OCI-LY1 (cell line): Measurements from ENCODE around the gene HNRNPLL.
"Not testable (repeated sequence)": the region's sequence is repeated elsewhere in the genome, so short reads cannot be mapped to it uniquely, and the experiment has no call there.

Experiments used
- H2AFZ ChIP-seq: fragments of 200-600 bp; sonication (generic), shearing (Covaris generic); 2 replicates; pipeline ENCODE4 v1.6.0; 2014; ENCODE audit warnings: antibody characterized with exemption, mild to moderate bottlenecking, low read length
- H3F3A ChIP-seq: fragments of 200-600 bp; sonication (generic), shearing (Covaris generic); 2 replicates; pipeline ENCODE4 v1.6.0; 2014; ENCODE audit warnings: mild to moderate bottlenecking, antibody characterized with exemption, low read length, moderate library complexity; ENCODE audit not compliant: insufficient read depth
- H3K27ac ChIP-seq: fragments of 200-600 bp; sonication (generic); 2 replicates; pipeline ENCODE4 v1.5.1; 2014; ENCODE audit warnings: low read length, mixed run types, mild to moderate bottlenecking, low read depth; ENCODE audit not compliant: poor library complexity, severe bottlenecking
- H3K27me3 ChIP-seq: fragments of 200-600 bp; sonication (generic); 2 replicates; pipeline ENCODE4 v1.6.0; 2014; ENCODE audit warnings: antibody characterized with exemption, mild to moderate bottlenecking, low read length, moderate library complexity; ENCODE audit not compliant: insufficient read depth
- H3K36me3 ChIP-seq: fragments of 200-600 bp; sonication (generic); 2 replicates; pipeline ENCODE4 v1.6.1; 2014; ENCODE audit warnings: mild to moderate bottlenecking, antibody characterized with exemption, low read length, moderate library complexity, mixed read lengths; ENCODE audit not compliant: insufficient read depth
- H3K4me1 ChIP-seq: fragments of 200-600 bp; sonication (generic); 2 replicates; pipeline ENCODE4 v1.5.1; 2014; ENCODE audit warnings: mild to moderate bottlenecking, low read length, moderate library complexity; ENCODE audit not compliant: insufficient read depth, severe bottlenecking
- H3K4me2 ChIP-seq: fragments of 200-600 bp; sonication (generic), shearing (Covaris generic); 2 replicates; pipeline ENCODE4 v1.6.1; 2014; ENCODE audit warnings: low read length
- H3K4me3 ChIP-seq: fragments of 200-600 bp; sonication (generic); 2 replicates; pipeline ENCODE4 v1.5.1; 2014; ENCODE audit warnings: low read length, low read depth, mild to moderate bottlenecking, mixed read lengths; ENCODE audit not compliant: poor library complexity, severe bottlenecking
- H3K79me2 ChIP-seq: fragments of 200-600 bp; shearing (Covaris generic); 2 replicates; pipeline ENCODE4 v1.6.1; 2016; ENCODE audit warnings: mixed run types, low read length, mixed read lengths; ENCODE audit not compliant: insufficient read depth
- H3K9ac ChIP-seq: fragments of 200-600 bp; sonication (generic), shearing (Covaris generic); 2 replicates; pipeline ENCODE4 v1.6.1; 2014; ENCODE audit warnings: mild to moderate bottlenecking, low read length, mixed read lengths
- H3K9me2 ChIP-seq: fragments of 200-600 bp; sonication (generic), shearing (Covaris generic); 2 replicates; pipeline ENCODE4 v1.6.1; 2014; ENCODE audit warnings: low read depth, mild to moderate bottlenecking, low read length, mixed read lengths
- H3K9me3 ChIP-seq: fragments of 200-600 bp; shearing (Covaris generic); 2 replicates; pipeline ENCODE4 v1.6.1; 2014; ENCODE audit warnings: low read length, mixed read lengths
- H4K20me1 ChIP-seq: fragments of 200-600 bp; sonication (generic), shearing (Covaris generic); 2 replicates; pipeline ENCODE4 v1.6.0; 2016; ENCODE audit warnings: mild to moderate bottlenecking, low read length; ENCODE audit not compliant: insufficient read depth
- CTCF ChIP-seq: fragments of 200-600 bp; sonication (generic), shearing (Covaris generic); IDR thresholded peaks from 2 replicates; pipeline ENCODE4 v1.5.1; 2017; ENCODE audit warnings: mild to moderate bottlenecking, antibody characterized with exemption, low read length, moderate library complexity, mixed read lengths
- EZH2 ChIP-seq: fragments of 200-600 bp; sonication (generic), shearing (Covaris generic); IDR thresholded peaks from 2 replicates; pipeline ENCODE4 v1.8.0; 2017; ENCODE audit warnings: borderline replicate concordance, mixed run types, mild to moderate bottlenecking, antibody characterized with exemption, low read length, moderate library complexity, mixed read lengths

The HNRNPLL gene

GRCh38 chr2:38643021-38643671 is 40.4 kb upstream of the HNRNPLL start:
- TF ChIP-seq CTCF (no peak), EZH2 (no peak)
- H3K27me3 ChIP-seq: no peaks in the 10 kb centered on the region

GRCh38 chr2:38642373-38643017 is 39.8 kb upstream of the HNRNPLL start:
- not testable (repeated sequence) for H3K9me3 ChIP-seq, H4K20me1 ChIP-seq, H3K79me2 ChIP-seq, H3K27ac ChIP-seq, H3K4me1 ChIP-seq, H3K9me2 ChIP-seq, H3K4me2 ChIP-seq, H3F3A ChIP-seq, H2AFZ ChIP-seq, H3K36me3 ChIP-seq, H3K9ac ChIP-seq, H3K4me3 ChIP-seq, H3K27me3 ChIP-seq

More at GRCh38 chr2:38643021-38643671, 40.4 kb upstream of the HNRNPLL start:
- no peaks in the 10 kb centered on the region for H4K20me1 ChIP-seq
- H3K9me2 ChIP-seq: no peaks in the 10 kb centered on the region
- H3K4me2 ChIP-seq: no peak overlapping the region
- no peaks in the 10 kb centered on the region for H3K36me3 ChIP-seq
- no peaks in the 10 kb centered on the region for H3K9me3 ChIP-seq
- peaks cover 9% of the 10 kb centered on the region for H3K4me1 ChIP-seq
- no peak overlapping the region for H3K27ac ChIP-seq
- H2AFZ ChIP-seq: no peak overlapping the region
- H3K9ac ChIP-seq: no peak overlapping the region
- no peak overlapping the region for H3K4me3 ChIP-seq
- no peaks in the 10 kb centered on the region for H3F3A ChIP-seq
- no peaks in the 10 kb centered on the region for H3K79me2 ChIP-seq

GRCh38 chr2:38636069-38636468 is 33.3 kb upstream of the HNRNPLL start:
- Histone ChIP-seq H3K36me3 (no peaks in the 10 kb centered on the region), H4K20me1 (no peaks in the 10 kb centered on the region), H3K4me2 (no peak overlapping the region), H3K27me3 (no peaks in the 10 kb centered on the region), H3K27ac (no peak overlapping the region), H3K9me2 (no peaks in the 10 kb centered on the region), H3K9ac (no peak overlapping the region), H3K9me3 (no peaks in the 10 kb centered on the region), H3K79me2 (no peaks in the 10 kb centered on the region), H3K4me3 (no peak overlapping the region), H3F3A (no peaks in the 10 kb centered on the region), H3K4me1 (peaks cover 24% of the 10 kb centered on the region), H2AFZ (no peak overlapping the region)
- TF ChIP-seq CTCF: no peak
- TF ChIP-seq EZH2: no peak

- Histone ChIP-seq H3K27me3 (no peaks in the 10 kb centered on the region), H2AFZ (no peak overlapping the region), H4K20me1 (no peaks in the 10 kb centered on the region), H3K27ac (peak overlapping the region; percentile 40), H3K9me3 (no peaks in the 10 kb centered on the region), H3K4me3 (no peak overlapping the region), H3K9ac (no peak overlapping the region), H3K79me2 (no peaks in the 10 kb centered on the region), H3K4me2 (peak overlapping the region; percentile 49; the same call in 1 of the 2 replicates), H3K36me3 (no peaks in the 10 kb centered on the region), H3K4me1 (peaks cover 24% of the 10 kb centered on the region), H3K9me2 (no peaks in the 10 kb centered on the region), H3F3A (no peaks in the 10 kb centered on the region)
- TF ChIP-seq CTCF: no peak
- no peak for TF ChIP-seq EZH2
Observed at GRCh38 chr2:38635139-38635538, 32.4 kb upstream of the HNRNPLL start.
